Parathyroid adenoma (tissue), 2 donors: ENCODE data around the gene MCRIP2.

Source experiments
- H2AFZ ChIP-seq: fragments of 300-600 bp; sonication (generic); one replicate; pipeline ENCODE4 v1.7.0; 2017; ENCODE audit warnings: antibody characterized with exemption, mild to moderate bottlenecking
- H3K27ac ChIP-seq: fragments of 300-600 bp; sonication (generic); one replicate; pipeline ENCODE4 v1.7.0; 2017
- H3K27me3 ChIP-seq: fragments of 300-600 bp; sonication (generic); one replicate; pipeline ENCODE4 v1.7.0; 2017; ENCODE audit warnings: low read length; ENCODE audit not compliant: control insufficient read depth, insufficient read depth
- H3K36me3 ChIP-seq: fragments of 300-600 bp; sonication (generic); one replicate; pipeline ENCODE4 v1.7.0; 2017; ENCODE audit warnings: low read length; ENCODE audit not compliant: control insufficient read depth, insufficient read depth
- H3K4me1 ChIP-seq: fragments of 300-600 bp; sonication (generic); one replicate; pipeline ENCODE4 v1.7.0; 2017; ENCODE audit warnings: control low read depth
- H3K4me2 ChIP-seq: fragments of 300-600 bp; sonication (generic); one replicate; pipeline ENCODE4 v1.7.0; 2017; ENCODE audit warnings: low read length
- H3K4me3 ChIP-seq: fragments of 300-600 bp; sonication (generic); one replicate; pipeline ENCODE4 v1.7.0; 2017; ENCODE audit warnings: low read depth, low read length
- H3K79me2 ChIP-seq: fragments of 300-600 bp; sonication (generic); one replicate; pipeline ENCODE4 v1.7.0; 2017; ENCODE audit warnings: control low read depth
- H3K9ac ChIP-seq: fragments of 300-600 bp; sonication (generic); one replicate; pipeline ENCODE4 v1.7.0; 2017; ENCODE audit warnings: mild to moderate bottlenecking
- H3K9me3 ChIP-seq: fragments of 300-600 bp; sonication (generic); one replicate; pipeline ENCODE4 v1.7.0; 2017; ENCODE audit warnings: low read length; ENCODE audit not compliant: control insufficient read depth
- CTCF ChIP-seq: fragments of 300-600 bp; sonication (generic); IDR thresholded peaks from one replicate; pipeline ENCODE4 v1.7.0; 2017; ENCODE audit warnings: antibody characterized with exemption, mild to moderate bottlenecking
- donor health status: primary hyperparathyroidism.

Gene MCRIP2

GRCh38 chr16:648071-648780, 6.6 kb downstream of the MCRIP2 start:
- no peak overlapping the region for H3K9ac ChIP-seq
- TF ChIP-seq CTCF = peak; percentile 27
- peak overlapping the region; percentile 82 for H2AFZ ChIP-seq
- peak overlapping the region; percentile 85 for H3K4me2 ChIP-seq
- H3K36me3 ChIP-seq = no peaks in the 10 kb centered on the region
- no peaks in the 10 kb centered on the region for H3K27me3 ChIP-seq
- no peaks in the 10 kb centered on the region for H3K9me3 ChIP-seq
- H3K4me3 ChIP-seq = peak overlapping the region; percentile 53
- H3K79me2 ChIP-seq = peaks cover 27% of the 10 kb centered on the region
- H3K4me1 ChIP-seq = peaks cover 39% of the 10 kb centered on the region
- H3K27ac ChIP-seq = peak overlapping the region; percentile 80

DNA sequence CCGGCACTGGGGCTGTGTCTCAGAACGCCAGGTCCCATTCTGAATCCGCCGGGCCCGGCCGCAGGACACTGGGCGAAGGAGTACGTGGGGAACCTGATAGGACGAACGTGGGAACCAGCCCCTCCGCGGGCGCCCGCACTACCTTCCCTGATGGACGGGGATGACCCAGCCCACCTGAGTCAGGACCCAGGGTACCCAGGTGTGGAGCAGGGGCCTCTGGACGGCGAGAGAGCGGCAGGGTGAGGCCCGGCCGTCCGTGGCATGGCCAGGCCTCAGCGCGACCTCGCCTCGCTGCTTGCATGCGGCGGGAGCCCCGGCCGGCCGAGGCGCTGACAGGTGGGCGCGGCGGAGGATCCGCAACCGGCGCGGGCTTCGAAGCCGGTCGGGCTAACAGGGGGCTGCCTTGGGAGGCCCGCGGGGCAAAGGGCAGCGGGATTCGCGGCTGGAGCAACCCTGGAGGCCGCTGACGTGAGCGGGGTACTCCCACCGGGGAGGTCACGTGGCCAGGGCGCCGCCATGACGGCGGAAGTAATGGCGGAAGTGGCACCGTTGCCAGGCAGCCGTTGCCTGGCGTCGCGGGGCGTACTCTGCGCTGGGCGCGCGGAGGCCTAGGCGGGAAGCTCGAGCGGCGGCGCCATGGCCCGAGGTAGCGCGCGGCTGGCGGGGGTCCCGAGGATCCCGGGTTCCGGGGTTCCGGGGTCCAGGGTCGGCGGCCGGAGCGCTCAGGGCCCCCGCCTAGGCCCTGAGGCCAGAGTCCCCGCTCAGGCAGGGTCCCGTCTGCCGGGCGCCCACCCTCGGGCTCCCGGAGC, 7.4 kb downstream of the MCRIP2 start, which contains the start of gene WDR90:
WDR90 (plus strand) TSS at position 585 of the 809 bp plus-strand sequence; CDS start at position 637, 52 bp downstream.
- Histone ChIP-seq H3K79me2 (peaks cover 21% of the 10 kb centered on the region), H3K4me2 (peak within 1 kb of the TSS; percentile 85), H3K4me1 (peaks cover 35% of the 10 kb centered on the region), H3K4me3 (peak within 1 kb of the TSS; percentile 53), H3K27me3 (no peaks in the 10 kb centered on the region), H3K36me3 (no peaks in the 10 kb centered on the region), H3K27ac (peak within 1 kb of the TSS; percentile 80), H3K9ac (peak within 1 kb of the TSS; percentile 57), H3K9me3 (no peaks in the 10 kb centered on the region), H2AFZ (peak within 1 kb of the TSS; percentile 82)
- TF ChIP-seq CTCF = no peak

DNA sequence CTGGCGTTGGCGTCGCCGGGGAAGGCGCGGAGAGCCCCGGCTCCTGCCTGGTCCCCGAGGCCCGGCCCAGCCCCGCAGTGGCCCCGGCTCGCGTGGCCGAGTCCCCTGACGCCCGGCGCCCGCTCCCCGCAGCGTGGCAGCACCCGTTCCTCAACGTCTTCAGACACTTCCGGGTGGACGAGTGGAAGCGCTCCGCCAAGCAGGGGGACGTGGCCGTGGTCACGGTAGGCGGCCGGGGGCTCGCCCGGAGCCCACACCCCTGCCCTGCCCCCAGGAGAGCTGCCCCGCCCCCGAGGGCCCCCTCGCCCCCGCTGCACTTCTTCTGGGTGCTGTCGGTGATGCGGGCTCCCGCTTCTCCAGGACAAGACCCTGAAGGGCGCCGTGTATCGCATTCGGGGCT, 8.0 kb downstream of the MCRIP2 start:
- Histone ChIP-seq H3K4me3 (peak overlapping the region; percentile 53), H3K79me2 (peaks cover 15% of the 10 kb centered on the region), H3K4me2 (peak overlapping the region; percentile 85), H2AFZ (peak overlapping the region; percentile 82), H3K9me3 (no peaks in the 10 kb centered on the region), H3K9ac (peak overlapping the region; percentile 57), H3K4me1 (peaks cover 34% of the 10 kb centered on the region), H3K36me3 (no peaks in the 10 kb centered on the region), H3K27me3 (no peaks in the 10 kb centered on the region), H3K27ac (no peak overlapping the region)
- TF ChIP-seq CTCF = no peak

- no peaks in the 10 kb centered on the region for H3K27me3 ChIP-seq
- no peak overlapping the region for H3K9ac ChIP-seq
- H3K4me3 ChIP-seq = no peak overlapping the region
- no peak for TF ChIP-seq CTCF
- peaks cover 20% of the 10 kb centered on the region for H3K4me1 ChIP-seq
- H3K36me3 ChIP-seq = no peaks in the 10 kb centered on the region
- peaks cover under 1% of the 10 kb centered on the region for H3K79me2 ChIP-seq
- no peak overlapping the region for H3K27ac ChIP-seq
- H2AFZ ChIP-seq = no peak overlapping the region
- no peaks in the 10 kb centered on the region for H3K9me3 ChIP-seq
- no peak overlapping the region for H3K4me2 ChIP-seq
Measured at GRCh38 chr16:651844-652243, 10.2 kb downstream of the MCRIP2 start.
